NT2/D1 (cell line): ENCODE measurements around the gene ZSCAN21.

Source experiments
- SUZ12 ChIP-seq: IDR thresholded peaks from 2 replicates; pipeline ENCODE4 v1.6.1; 2011; ENCODE audit not compliant: insufficient read length, insufficient read depth; ENCODE audit errors: extremely low read depth
- YY1 ChIP-seq: IDR thresholded peaks from 2 replicates; pipeline ENCODE4 v1.6.1; 2011; ENCODE audit not compliant: insufficient read length, insufficient read depth
- ZNF274 ChIP-seq: IDR thresholded peaks from 2 replicates; pipeline ENCODE4 v1.6.1; 2011; ENCODE audit warnings: mild to moderate bottlenecking, low read depth, low read length

GRCh38 chr7:100074841-100075240, 25.3 kb downstream of the ZSCAN21 start:
- TF ChIP-seq SUZ12, result no peak
- TF ChIP-seq ZNF274, result no peak
- TF ChIP-seq YY1, result no peak
